BJ (cell line): ENCODE results near the gene TUBB. TPM values are rescaled to one million over a fixed set of nuclear protein-coding genes. Genes with fewer than 3 reads are reported as not detected.
A peak's percentile ranks its signal among the peaks of the same experiment; 100 is the strongest.
"Not testable (repeated sequence)": the region's sequence is repeated elsewhere in the genome, so short reads cannot be mapped to it uniquely, and the experiment has no call there.

Experiments
- CTCF ChIA-PET: fragments of 350-600 bp; formaldehyde crosslinking; extraction: SDS; loops from one replicate; lab custom pipeline; 2021; ENCODE audit warnings: antibody characterized with exemption, inconsistent platforms; lab: Yijun Ruan, JAX
- POLR2A ChIA-PET: fragments of 300-600 bp; sonication (Branson Sonifier 250); formaldehyde crosslinking; extraction: SDS; loops from one replicate; lab custom pipeline; 2021; ENCODE audit warnings: antibody characterized with exemption; lab: Charles Lee
- DNase-seq: peaks from one replicate; pipeline ENCODE4 v3.0.0-alpha.2; 2011; ENCODE audit warnings: low read depth
- H3K27me3 ChIP-seq: 2 replicates; pipeline ENCODE4 v1.6.0; 2011; ENCODE audit warnings: low read length; ENCODE audit not compliant: control insufficient read depth, insufficient read depth
- H3K36me3 ChIP-seq: 2 replicates; pipeline ENCODE4 v1.5.1; 2011; ENCODE audit warnings: low read length; ENCODE audit not compliant: control insufficient read depth, insufficient read depth
- H3K4me3 ChIP-seq: 2 replicates; pipeline ENCODE4 v1.5.1; 2011; ENCODE audit warnings: low read depth, mild to moderate bottlenecking, control low read depth, low read length
- CTCF ChIP-seq: IDR thresholded peaks from 2 replicates; pipeline ENCODE4 v1.5.1; 2011; ENCODE audit warnings: low read depth, mild to moderate bottlenecking, control low read depth, inconsistent platforms, low read length, moderate library complexity; ENCODE audit not compliant: insufficient read depth
- polyA plus RNA-seq: library from polyadenylated mRNA; depleted of rRNA; stranded (reverse); fragments of >200 nt; gene quantifications from 2 replicates; pipeline ENCODE4 v1.2.3, GENCODE V29; 2011

TUBB gene
- polyA plus RNA-seq, 1 experiment = 1,840 TPM

DNA sequence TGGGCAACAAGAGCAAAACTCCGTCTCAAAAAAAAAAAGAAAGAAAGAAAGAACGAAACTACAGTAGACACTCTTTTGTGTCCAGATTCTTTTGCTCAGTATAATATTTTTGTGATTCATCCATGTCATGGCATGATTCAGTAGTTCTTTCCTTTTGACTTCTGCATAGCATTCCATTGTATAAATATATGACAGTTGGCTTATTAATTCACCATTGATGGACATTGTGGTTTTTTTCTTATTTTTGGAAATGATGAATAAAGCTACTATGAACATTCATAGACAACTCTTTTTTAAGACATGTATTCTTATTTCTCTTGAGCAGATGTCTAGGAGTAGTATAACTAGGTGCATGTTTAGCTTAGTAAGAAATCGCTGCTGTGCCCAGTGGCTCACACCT is 34.5 kb downstream of the TUBB start:
- ChIA-PET POLR2A (interaction anchor here (0.6 kb wide), 1 partner anchor 774 kb away, joined by 7 read pairs; no protein-coding TSS in a partner anchor), CTCF (interaction anchor here (1.4 kb wide), 1 partner anchor 14 kb away, joined by 5 read pairs; no protein-coding TSS in a partner anchor)
- no peak for TF ChIP-seq CTCF
- H3K36me3 ChIP-seq = no peaks in the 10 kb centered on the region
- no peak for DNase-seq
- no peak overlapping the region for H3K4me3 ChIP-seq
- no peaks in the 10 kb centered on the region for H3K27me3 ChIP-seq

DNA sequence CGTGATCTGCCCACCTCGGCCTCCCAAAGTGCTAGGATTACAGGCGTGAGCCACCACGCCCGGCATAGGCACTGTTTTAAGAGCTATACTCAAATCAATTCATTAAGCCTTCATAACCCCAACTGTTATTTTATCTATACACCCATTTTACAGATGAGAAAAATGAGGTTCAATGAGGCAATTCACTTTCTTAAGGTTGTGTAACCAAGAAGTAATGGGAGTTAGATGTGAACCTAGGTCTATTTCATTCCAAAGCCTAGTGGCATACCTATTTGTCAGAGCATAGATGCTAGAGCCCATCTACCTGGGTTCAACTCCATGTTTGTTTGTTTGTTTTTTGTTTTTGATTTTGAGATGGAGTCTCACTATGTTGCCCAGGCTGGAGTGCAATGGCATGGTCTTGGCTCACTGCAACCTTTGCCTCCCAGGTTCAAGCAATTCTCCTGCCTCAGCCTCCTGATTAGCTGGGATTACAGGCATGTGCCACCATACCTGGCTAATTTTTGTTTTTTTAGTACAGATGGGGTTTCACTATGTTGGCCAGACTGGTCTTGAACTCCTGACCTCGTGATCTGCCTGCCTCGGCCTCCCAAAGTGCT is 36.4 kb downstream of the TUBB start:
- POLR2A ChIA-PET, H3K27me3 ChIP-seq, H3K4me3 ChIP-seq, DNase-seq, H3K36me3 ChIP-seq: not testable (repeated sequence)
- CTCF ChIA-PET = interaction anchor here (0.6 to 1.2 kb wide), 4 partner anchors 22 to 160 kb away, joined by 3 to 4 read pairs (median 4); no protein-coding TSS in a partner anchor

DNA sequence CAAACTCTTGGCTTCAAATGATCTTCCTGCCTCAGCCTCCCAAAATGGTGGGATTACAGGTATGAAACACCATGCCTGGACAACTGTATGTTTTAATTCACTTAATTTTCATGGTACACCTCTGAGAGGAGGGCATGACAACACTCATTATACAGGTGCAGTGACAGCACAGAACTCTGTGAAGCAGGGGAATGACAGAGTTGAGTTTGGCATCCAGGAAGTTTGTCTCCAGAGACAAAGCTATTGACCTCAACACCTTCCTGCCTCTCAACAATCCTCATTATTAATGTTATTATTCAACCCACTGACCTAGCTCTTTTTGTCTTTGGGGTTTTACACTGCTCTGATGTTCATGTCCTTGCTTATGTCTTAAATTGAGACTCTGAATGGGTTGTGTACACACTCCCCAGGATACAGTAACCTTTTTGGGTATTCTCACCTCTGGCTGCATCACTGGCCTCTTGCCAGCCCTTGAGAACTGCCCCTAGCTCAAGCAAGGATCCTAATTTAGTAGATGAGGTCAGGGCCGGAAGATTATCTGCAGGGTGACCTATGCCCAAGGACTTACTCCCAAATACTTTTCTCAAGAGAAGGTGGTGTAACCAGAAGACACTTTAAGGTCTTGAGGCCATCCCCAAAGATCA is 37.2 kb downstream of the TUBB start:
- Histone ChIP-seq H3K36me3 (no peaks in the 10 kb centered on the region), H3K27me3 (no peaks in the 10 kb centered on the region), H3K4me3 (no peak overlapping the region)
- no peak for TF ChIP-seq CTCF
- no peak for DNase-seq
- POLR2A ChIA-PET = no interaction called here
- CTCF ChIA-PET = interaction anchor here (0.6 to 0.9 kb wide), 4 partner anchors 21 to 159 kb away, joined by 3 to 4 read pairs (median 4); no protein-coding TSS in a partner anchor

GRCh38 chr6:30759575-30760239 is 39.6 kb downstream of the TUBB start:
- no peak for TF ChIP-seq CTCF
- ChIA-PET CTCF (interaction anchor here (0.6 to 1.4 kb wide), 3 partner anchors 59 to 81 kb away, joined by 3 to 4 read pairs (median 3); no protein-coding TSS in a partner anchor), POLR2A (interaction anchor here (0.6 to 0.7 kb wide), 3 partner anchors 18 to 123 kb away, joined by 3 to 8 read pairs (median 6); no protein-coding TSS in a partner anchor)
- no peaks in the 10 kb centered on the region for H3K27me3 ChIP-seq
- peak; percentile 95 for DNase-seq
- H3K36me3 ChIP-seq = no peaks in the 10 kb centered on the region
- no peak overlapping the region for H3K4me3 ChIP-seq

- no peaks in the 10 kb centered on the region for H3K27me3 ChIP-seq
- ChIA-PET CTCF (interaction anchor here (1.5 kb wide), 1 partner anchor 8 kb away, joined by 5 read pairs; no protein-coding TSS in a partner anchor), POLR2A (no interaction called here)
- no peak for DNase-seq
- no peaks in the 10 kb centered on the region for H3K36me3 ChIP-seq
- H3K4me3 ChIP-seq = no peak overlapping the region
- no peak for TF ChIP-seq CTCF
These were observed 40.4 kb downstream of the TUBB start for GRCh38 chr6:30760549-30760948.
